Erythroblast (primary cell): Measurements from ENCODE around the gene NAPA.

ENCODE experiments used
- GATA1 ChIP-seq: IDR thresholded peaks from 2 replicates; pipeline ENCODE4 v1.6.1; 2011; ENCODE audit warnings: low read depth, mild to moderate bottlenecking, control low read depth, low read length, moderate library complexity
- POLR2A ChIP-seq: IDR thresholded peaks from 2 replicates; pipeline ENCODE4 v1.6.1; 2011; ENCODE audit warnings: mild to moderate bottlenecking, low read length

DNA sequence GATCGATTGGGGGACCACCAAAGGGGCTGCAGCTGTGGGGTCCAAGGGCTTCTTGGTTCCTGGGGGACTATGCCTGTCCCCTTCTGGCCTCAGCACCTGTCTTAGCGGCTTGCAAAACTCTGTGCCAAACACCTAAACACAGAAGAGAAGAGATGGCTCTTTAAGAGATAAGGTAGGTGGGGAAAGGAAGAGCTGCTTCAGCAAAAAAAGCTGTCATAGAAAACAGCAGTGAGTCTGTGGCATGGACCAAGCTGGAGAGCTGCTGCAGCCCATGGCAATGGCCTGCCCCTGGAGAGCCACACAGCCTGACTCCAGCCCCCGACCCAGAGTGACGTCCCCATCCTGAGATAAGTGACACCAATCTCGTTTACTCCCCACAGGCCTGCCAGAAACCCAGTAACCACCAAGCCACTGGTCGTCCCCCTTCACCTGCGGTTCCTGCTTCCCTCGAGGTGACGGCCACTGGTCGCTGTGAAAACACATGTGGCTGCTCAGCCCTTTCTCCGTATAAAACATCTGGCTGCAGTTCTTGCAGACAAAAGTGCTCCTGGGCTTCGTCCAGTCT is 25.0 kb upstream of the NAPA start:
- TF ChIP-seq POLR2A (no peak), GATA1 (no peak)
